GM19467 (cell line): ENCODE results near the gene AOC2.
"Not testable (repeated sequence)": the region's sequence is repeated elsewhere in the genome, so short reads cannot be mapped to it uniquely, and the experiment has no call there.

Source experiments
- ATAC-seq: cut with Tn5 transposase; IDR thresholded peaks from one replicate; pipeline ENCODE4 v1.9.1; 2021; ENCODE audit warnings: mild to moderate bottlenecking, moderate library complexity; ENCODE audit not compliant: unreplicated experiment

Gene AOC2

DNA sequence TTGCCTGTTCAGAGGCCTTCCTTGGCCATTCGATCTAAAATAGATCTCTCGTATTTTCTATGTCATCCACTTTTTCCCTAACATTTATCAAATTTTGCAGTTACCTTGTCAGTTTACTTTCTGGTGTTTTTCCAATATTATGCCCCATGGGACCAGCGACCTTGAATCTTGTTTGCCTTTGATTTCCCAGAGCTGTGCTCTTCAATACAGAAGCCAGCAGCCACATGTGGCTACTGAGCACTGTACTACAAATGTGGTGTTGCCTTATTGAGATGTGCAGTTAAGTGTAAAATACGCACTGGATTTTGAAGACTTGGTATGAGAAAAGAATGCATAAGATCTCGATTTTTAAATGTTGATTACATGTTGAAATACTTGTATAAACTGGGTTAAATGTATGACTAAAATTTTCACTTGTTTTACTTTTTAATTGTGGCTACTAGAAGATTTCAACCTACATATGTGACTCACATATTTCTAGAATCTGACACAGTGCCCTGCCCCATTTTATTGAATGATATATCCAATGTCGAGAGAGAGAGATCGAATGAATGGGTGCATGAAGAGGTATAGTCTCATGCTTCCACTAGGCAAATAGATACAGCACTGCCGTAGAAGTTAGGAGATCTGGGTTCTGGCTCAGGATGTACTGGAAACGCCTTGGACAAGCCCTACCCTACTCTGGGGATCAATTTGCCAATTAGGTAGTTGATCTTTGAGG lies 12.0 kb upstream of the AOC2 start:
- no peak for ATAC-seq

DNA sequence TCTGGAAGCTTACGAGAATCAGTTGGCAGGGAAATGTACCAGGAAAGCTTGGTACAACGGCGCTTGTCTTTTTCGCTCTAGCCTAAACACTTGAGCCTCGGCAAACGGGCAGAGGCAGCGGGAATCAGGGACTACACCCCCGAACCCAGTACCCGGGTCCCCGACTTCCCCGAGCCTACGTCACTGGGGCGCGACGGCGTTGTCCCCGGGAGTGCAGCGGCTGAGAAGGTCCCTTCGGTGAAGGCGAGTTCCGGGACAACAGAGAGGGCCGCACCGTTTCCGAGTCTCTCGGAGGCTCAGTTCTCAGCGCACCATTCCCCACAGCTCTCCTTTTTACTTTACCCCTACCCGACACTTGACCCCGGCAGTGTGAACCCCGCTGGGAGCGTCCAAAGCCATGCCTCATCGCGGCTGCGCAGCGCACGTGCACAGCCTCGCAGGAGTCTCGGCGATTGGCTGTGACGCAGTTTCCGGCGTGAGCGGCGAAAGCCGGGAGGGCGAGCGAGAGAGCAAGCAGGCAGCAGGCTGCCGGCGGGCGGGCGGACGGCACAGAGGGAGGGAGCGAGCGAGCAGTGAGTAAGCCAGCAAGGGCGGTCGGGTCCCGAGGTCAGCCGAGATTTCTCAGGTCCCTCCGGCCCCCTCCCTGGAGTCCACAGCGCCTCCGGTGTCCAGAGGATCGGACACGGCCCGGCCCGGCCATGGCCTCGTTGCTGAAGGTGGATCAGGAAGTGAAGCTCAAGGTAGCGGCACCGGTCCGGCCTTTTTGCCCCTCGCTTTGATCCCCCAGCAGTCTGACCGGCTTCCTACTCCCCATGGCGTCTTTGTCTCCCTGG lies 11.2 kb upstream of the AOC2 start, which contains the start of gene PSME3:
Gene PSME3, plus strand, starts transcription at position 464 of the 833 bp plus-strand sequence. Its CDS starts 235 bp downstream, at position 699.
- peak; percentile 86 for ATAC-seq

DNA sequence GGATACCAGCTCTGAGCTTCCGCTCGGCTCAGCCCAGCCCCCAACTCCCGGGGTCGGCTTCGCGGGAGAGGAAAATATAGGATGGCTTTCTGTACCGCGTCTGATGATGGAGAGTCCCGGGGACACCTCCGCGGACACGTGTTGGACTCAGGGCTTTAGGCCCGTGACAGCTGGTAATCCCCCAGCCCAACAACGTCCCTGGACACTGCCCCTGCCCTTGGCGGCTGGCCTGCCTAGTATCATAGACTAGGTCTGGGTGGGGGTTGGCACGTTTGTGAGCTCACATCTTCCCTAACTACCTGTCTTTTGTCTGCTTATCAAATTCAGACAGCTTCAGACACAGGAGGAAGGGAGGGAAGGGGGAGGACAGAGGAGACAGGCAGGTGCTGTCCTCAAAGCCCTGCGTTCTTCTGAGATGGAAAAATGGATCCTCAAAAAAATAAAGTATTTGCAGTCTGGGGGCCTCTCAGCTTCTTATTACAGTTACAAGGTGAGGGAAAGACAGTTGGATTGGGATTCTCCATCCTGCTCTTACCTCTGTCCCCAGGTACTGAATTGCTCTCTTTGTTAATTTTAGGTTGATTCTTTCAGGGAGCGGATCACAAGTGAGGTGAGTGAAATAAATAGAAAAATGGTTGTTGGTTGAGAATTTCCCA lies 10.5 kb upstream of the AOC2 start:
- ATAC-seq: no peak

DNA sequence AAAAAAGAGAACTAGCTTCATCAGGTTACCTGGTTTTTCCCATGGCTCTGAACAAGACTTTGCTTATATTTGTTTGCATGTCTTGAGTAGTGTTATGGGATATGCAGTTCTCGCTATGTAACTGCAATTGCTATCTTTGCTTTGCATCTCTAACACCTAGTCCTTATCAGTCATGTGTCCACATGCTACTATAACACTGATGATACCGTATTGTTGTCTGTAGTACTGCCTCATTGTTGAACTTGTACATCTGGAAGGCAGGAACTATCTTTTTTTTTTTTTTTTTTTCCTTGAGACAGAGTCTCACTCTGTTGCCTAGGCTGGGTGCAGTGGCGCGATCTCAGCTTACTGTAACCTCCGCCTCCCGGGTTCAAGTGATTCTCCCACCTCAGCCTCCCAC lies 8.6 kb upstream of the AOC2 start:
- ATAC-seq: no peak

DNA sequence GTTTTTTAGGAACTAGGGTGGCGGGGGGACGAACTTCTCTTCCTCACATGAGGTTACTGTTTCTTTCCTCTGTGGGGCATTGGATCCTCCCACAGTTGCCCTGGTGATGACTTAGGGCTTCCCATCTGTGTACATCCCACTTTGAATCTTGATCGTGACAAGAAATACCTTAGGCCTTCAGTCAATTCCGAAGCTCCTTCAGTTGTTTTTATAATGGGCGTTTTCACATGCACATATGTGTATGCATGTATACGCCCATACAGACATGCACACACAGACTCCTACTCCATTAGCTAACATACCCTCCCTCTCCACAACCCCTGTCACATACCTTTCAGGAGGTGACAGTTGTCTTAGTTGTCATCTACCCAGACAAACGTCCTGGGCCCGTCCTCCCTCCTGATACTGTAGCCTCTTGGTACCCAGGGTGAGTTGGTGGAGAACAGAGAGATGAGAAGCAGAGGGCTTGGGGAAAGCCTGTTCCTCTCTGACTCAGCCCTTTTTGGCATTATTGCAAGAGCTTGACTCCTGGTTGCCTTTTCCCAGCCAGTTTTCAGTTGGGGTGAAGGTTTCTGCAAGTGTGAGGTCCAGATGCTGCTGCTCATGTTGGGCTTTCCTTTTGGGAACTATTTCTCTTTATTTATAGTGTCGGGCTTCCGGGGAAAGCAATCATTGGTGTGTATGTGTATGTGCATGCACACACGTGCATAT lies 2.2 kb upstream of the AOC2 start:
- ATAC-seq: no peak

DNA sequence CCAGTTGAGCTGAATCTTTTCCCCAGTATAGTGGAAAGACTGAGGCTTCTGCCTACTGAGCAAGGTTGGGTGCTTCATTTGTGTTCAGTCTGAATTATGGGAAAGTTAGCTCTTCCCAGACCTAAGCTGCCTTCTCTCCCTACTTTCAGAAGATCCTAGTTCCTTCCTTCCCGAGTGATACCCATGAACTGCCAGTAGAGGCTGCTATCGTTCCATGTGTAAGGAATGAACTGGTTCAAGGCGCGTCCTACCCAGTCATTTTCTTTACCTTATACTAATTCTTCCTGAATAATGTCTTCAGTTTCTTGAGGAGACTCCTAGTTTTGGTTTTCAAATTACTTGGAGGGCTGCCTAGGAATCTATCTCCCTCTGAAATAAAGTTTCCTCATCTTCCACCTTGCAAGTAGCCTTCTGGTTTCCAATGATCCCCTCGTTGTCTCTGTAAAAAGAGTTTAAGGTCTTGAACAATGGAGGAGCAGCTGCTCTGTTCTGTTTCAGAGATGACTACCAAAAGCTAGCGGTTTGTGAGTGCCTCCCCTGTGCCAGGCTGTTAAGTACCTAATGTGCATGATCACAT lies 934 bp upstream of the AOC2 start:
- no peak for ATAC-seq

DNA sequence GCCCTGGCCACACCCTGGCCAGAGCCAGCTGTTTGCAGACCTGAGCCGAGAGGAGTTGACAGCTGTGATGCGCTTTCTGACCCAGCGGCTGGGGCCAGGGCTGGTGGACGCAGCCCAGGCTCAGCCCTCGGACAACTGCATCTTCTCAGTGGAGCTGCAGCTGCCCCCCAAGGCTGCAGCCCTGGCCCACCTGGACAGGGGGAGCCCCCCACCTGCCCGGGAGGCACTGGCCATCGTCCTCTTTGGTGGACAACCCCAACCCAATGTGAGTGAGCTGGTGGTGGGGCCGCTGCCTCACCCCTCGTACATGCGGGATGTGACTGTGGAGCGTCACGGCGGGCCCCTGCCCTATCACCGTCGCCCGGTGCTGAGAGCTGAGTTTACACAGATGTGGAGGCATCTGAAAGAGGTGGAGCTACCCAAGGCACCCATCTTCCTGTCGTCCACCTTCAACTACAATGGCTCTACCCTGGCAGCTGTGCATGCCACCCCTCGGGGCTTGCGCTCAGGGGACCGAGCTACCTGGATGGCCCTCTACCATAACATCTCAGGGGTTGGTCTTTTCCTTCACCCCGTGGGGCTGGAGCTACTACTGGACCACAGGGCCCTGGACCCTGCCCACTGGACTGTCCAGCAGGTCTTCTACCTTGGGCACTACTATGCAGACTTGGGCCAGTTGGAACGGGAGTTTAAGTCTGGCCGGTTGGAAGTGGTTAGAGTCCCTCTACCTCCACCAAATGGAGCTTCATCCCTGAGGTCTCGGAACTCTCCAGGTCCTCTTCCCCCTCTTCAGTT lies 578 bp downstream of the AOC2 start:
- no peak for ATAC-seq

DNA sequence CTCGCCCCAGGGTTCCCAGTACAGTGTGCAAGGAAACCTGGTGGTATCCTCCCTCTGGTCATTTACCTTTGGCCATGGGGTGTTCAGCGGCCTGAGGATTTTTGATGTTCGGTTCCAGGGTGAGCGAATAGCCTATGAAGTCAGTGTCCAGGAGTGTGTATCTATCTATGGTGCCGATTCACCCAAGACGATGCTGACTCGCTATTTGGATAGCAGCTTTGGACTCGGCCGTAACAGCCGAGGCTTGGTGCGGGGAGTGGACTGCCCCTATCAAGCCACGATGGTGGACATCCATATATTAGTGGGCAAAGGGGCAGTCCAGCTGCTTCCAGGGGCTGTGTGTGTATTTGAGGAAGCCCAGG lies 1.2 kb downstream of the AOC2 start:
- no peak for ATAC-seq

DNA sequence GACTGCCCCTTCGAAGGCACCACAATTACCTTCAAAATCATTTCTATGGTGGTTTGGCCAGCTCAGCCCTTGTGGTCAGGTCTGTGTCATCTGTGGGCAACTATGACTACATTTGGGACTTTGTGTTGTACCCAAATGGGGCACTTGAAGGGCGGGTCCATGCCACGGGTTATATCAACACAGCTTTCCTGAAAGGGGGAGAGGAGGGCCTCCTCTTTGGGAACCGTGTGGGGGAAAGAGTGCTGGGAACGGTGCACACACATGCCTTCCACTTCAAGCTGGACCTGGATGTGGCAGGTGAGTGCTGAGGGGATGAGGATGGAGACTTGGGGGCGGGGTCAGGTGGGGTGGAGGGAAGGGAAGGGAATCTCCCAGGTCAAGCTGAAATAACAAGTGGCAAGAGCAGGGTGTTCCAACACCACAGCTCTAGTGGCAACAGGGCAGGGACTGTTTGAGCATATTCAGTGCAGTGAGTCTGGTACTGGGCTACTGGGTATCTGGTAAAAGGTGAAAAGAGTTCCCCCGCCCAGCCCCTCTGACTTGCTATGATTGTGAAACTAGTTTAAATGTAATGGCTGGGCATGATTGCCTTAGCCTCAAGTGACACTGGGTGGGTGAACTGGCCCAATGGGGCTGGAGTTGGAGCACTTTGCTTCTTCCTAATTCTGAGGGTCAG lies 1.7 kb downstream of the AOC2 start:
- no peak for ATAC-seq

DNA sequence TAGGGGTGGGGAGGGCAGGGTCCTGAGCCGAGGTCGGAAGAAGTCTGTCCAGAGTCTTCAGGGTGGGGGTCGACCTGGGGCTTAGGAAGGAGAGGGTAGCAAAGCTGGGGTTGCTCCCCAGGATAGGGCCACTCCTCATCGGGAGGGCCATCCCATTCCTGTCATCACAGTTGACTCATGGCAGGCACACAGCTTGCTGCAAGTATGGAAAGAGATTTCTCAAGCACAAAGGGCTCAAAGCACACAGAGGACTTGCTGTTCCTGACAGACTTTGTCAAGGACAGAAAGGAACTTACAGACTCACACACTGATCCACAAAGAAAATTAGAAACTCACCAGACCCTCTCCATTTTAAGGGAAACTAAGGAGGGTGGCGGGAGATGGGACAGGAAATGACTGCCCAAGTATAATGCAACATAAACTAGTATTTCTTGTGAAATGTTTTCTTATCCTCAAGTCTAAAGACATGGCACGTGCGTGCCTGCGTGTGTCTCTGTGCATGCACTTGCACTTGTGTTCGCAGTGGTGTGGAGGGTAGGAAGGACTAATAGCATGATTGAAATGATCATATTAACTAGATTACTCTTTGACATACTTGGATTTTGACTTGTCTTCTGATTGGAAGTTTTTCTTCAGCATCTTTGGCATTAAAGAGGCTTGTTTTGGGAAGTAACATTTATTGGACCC lies 2.4 kb downstream of the AOC2 start:
- ATAC-seq: no peak

DNA sequence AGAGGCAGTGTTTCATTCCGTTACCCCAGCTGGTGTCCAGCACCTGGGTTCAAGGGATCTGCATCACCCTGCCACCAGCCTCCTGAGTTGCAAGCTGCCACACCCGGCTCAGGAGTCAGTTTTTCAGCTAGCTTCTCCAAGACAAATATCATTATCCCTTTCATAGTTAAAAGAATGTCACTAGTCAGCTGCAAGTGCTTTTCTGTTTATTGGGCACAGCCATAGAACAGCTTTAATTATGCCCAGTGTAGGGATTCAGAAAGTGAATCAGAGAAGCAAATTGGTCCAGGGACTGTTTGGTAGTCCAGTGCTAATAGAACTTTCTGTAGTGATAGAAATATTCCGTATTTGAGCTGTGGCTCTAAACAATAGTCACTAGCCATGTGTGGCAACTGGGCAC lies 3.7 kb downstream of the AOC2 start:
- ATAC-seq: no peak

DNA sequence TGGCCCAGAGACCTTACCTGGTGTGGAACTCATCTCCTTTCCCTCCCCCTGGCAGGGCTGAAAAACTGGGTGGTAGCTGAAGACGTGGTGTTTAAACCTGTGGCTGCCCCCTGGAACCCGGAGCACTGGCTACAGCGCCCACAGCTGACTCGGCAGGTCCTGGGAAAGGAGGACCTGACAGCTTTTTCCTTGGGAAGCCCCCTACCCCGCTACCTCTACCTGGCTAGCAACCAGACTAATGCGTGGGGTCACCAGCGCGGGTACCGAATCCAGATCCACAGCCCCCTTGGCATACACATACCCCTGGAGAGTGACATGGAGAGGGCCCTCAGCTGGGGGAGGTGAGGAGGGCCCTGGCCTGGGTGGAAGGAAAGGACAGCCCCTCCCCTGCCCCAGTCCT lies 4.7 kb downstream of the AOC2 start:
- ATAC-seq: no peak

DNA sequence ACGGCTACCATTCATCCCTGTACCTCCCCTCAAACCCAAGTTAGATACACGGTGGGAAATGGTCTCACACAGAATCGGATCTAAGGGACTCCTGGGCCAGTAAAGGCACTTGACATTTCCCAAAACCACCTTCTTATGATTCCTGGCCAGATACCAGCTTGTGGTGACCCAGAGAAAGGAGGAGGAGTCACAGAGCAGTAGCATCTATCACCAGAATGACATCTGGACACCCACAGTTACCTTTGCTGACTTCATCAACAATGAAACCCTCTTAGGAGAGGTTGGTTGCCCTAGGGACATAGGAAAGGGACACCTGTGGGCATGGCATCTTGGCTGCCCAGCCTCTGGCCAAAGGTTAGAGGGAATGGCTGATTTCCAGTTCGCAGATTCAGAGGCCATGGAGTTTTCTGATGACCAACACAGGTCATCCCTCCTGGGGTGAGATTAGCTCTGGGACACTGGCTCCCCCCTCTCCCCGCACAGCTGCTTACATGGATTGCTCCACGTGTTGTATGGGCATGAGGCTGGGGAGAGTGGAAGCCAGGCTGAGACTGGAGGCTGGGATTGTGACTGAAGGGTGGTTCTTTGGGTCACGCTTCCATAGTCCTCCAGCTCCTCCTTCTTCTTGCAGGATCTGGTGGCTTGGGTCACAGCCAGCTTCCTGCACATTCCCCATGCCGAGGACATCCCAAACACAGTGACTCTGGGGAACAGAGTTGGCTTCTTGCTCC lies 5.2 kb downstream of the AOC2 start:
- ATAC-seq: no peak

DNA sequence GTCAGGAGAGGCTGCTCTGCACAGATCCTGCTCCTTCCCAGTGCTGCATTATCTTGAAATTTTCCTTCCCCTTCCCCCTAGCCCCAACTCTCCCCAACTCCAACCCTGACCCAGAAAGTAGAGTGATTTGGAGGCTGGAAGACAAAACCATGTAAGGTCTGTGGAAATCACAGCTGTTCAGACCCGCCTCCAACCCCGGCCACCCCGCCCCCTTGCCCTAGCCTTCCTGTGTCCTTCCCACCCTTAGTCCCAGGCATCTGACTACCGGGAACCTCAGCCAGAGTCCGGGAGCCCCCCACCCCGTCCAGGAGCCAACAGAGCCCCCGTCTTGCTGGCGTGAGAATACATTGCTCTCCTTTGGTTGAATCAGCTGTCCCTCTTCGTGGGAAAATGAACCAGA lies 6.6 kb downstream of the AOC2 start, which contains the start of gene AOC3:
Gene AOC3, plus strand, starts transcription at position 246 of the 400 bp plus-strand sequence. Its CDS starts 145 bp downstream, at position 391.
- no peak for ATAC-seq

DNA sequence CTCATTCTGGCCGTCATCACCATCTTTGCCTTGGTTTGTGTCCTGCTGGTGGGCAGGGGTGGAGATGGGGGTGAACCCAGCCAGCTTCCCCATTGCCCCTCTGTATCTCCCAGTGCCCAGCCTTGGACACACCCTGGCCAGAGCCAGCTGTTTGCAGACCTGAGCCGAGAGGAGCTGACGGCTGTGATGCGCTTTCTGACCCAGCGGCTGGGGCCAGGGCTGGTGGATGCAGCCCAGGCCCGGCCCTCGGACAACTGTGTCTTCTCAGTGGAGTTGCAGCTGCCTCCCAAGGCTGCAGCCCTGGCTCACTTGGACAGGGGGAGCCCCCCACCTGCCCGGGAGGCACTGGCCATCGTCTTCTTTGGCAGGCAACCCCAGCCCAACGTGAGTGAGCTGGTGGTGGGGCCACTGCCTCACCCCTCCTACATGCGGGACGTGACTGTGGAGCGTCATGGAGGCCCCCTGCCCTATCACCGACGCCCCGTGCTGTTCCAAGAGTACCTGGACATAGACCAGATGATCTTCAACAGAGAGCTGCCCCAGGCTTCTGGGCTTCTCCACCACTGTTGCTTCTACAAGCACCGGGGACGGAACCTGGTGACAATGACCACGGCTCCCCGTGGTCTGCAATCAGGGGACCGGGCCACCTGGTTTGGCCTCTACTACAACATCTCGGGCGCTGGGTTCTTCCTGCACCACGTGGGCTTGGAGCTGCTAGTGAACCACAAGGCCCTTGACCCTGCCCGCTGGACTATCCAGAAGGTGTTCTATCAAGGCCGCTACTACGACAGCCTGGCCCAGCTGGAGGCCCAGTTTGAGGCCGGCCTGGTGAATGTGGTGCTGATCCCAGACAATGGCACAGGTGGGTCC lies 7.2 kb downstream of the AOC2 start:
- ATAC-seq: not testable (repeated sequence)

DNA sequence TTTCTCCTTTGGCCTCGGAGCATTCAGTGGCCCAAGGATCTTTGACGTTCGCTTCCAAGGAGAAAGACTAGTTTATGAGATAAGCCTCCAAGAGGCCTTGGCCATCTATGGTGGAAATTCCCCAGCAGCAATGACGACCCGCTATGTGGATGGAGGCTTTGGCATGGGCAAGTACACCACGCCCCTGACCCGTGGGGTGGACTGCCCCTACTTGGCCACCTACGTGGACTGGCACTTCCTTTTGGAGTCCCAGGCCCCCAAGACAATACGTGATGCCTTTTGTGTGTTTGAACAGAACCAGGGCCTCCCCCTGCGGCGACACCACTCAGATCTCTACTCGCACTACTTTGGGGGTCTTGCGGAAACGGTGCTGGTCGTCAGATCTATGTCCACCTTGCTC lies 8.0 kb downstream of the AOC2 start:
- ATAC-seq: no peak

DNA sequence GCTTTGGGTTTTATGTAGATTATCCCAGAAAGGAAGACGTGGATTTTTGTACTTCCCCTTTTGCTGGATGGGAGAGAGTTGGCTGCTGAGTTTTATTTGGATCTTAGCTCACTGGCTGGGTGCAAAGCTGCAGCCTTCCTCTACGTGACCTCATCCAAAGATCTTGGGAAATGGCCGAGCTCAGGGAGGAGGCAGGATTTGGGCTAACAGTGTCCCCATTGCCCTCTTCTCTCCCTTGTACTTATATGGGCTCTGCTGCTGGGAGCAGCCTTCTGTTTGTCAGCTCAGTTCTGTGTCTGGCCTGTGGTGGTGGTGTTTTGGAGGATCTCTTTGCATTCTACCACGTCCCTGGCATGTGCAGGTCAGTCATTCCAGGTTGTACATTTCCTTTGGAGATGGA lies 8.6 kb downstream of the AOC2 start:
- no peak for ATAC-seq
